Dermis blood vessel endothelial cell (primary cell): ENCODE measurements around the gene CHRND. TPM values are rescaled to one million over a fixed set of nuclear protein-coding genes. Genes with fewer than 3 reads are reported as not detected.

Source experiments
- DNase-seq: peaks from one replicate; pipeline ENCODE4 v3.0.0; 2010
- total RNA-seq: library from RNA; depleted of rRNA; stranded (reverse); fragments of >200 nt; gene quantifications from 2 replicates; pipeline ENCODE4 v1.2.3, GENCODE V29; 2014

The CHRND gene
- total RNA-seq, 1 donor from 2014 or later = not detected

DNA sequence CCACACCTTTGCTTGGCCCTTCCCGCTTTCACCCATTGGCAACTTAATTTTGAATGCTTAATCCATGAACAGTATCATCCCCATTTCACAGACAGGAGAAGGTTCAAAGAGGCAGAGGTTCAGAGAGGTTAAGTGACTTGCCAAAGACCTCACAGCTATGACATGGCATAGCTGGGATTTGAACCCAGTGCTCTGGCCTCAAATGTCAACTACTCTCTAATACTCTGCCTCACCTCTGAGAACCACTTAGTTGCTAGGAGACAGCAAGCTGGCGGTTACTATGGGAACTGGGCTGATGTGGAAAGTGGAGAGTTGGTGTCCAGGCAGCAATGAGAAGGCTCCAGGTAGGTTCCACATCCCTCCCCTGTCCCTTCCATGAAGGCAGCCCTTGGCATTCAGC lies 21.5 kb upstream of the CHRND start:
- no peak for DNase-seq

DNA sequence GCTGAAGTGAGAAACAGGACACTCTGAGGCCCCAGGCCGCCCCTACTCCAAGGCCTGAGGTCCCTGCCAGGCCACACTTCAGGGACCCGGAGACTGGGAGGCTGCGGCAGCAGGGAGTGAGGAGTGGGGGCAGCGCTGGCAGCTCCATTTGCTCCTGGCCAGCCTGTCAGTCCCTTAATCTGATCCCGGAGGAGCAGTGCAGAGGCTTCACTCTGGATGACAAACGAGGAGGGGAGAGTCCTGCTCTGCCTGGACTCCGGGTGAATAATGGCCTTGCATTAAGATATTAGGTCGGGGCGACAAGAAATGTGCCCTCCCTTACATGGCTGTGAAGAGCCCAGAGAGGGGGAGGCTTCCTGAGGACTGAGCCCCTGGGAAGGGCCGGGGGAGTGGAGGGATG lies 20.1 kb upstream of the CHRND start:
- DNase-seq = no peak

DNA sequence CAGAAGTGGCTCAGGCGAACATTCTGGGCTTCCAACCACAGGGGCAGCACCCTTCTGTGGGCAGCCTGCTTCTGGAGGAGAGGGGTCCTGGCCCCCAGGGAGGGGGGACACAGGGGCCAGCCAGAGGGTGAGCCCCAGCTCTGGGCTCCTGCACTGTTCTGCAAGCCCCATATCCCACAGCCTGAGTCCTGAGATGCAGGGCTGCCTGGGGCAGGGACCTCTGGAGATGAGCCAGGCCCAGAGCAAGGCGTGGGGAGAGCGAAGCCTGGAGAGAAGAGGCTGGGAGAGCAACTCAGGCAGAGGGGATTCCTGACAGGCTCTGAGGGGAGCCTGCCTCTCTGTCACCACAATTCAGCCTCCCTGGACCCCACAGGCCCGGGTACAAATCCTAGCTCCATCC lies 19.3 kb upstream of the CHRND start:
- DNase-seq = no peak

DNA sequence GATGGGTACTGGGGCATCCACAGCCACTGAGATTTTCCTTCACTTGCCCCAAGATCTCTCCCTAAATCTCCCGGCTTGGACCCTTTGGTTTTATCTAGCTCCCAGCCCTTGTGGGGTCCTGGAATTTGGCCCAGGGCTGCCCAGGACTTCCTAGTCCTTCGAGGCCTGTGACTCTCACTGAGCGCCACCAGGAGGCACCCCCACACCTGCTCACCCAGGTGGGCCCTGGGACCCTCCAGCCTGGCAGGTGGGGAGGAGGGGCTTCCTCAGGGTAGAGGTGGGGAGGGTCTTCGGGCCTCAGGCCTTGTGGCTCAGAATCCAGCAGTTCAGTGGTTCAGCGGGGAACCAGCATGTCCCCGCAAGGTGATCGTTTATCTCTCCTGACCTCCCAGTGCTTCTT lies 17.7 kb upstream of the CHRND start:
- no peak for DNase-seq

DNA sequence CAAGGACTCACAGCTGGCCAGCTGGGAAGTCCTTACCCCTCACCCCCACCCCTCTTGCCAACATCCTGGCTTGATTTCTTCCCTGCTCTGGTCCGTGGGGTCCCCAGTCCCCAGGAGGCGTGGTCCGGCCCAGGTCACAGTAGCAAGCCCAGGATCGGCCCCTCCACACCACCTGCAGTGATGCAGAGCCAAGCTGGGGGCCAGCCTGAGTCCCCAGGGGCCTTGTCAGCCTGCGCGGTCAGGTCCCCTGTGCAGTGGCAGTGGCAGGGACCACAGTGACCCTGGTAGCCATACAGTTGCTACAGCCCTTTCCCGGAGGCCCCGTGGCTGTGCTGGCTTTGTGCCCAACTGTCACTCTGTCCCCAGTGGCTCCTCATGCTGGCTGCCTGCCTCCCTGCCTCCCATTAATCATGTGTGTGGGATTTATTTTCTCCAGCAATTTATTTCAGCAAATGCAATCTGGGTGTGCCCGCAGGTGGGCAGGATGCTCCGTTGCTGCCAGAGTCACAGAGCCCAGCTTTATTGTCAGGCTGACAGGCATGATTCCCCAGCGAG lies 14.5 kb upstream of the CHRND start:
- no peak for DNase-seq

DNA sequence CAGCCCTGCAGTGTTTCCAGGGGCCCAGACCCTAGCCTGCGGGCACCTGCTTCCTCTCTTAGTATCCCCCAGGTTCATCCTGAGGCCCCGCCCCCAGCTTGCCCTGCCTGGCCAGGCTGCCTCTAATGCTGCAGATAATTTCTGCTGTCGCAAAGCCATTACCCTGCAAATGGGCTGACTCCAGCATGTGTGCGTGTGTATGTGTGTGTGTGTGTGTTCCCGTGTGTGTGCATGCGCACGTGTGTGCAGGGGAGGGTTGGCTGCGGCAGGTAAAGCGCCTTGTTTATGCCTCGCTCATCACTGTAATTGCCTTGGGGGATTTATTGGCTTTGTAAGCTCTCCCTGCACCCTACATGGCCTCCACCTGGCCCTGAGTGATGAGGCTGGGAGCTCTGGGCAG lies 13.4 kb upstream of the CHRND start:
- DNase-seq = no peak

DNA sequence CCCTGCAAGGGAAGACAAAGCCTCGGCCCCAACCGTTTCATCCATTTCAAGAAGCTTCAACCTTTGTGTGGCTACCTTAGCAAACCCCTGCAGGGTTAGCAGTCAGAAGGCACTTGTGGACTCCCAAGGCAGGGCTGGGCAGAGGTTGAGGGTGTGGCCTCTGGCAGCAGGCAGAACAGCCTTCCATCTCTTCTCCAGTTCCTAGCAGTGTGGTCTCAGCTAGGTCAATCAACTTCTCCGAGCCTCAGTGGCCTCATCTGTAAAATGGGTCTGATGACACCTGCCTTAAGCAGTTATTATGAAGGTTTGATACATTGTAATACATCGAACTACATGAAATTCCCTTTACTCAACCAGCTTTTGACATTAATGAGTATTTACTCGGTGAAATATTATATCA lies 12.6 kb upstream of the CHRND start:
- no peak for DNase-seq

DNA sequence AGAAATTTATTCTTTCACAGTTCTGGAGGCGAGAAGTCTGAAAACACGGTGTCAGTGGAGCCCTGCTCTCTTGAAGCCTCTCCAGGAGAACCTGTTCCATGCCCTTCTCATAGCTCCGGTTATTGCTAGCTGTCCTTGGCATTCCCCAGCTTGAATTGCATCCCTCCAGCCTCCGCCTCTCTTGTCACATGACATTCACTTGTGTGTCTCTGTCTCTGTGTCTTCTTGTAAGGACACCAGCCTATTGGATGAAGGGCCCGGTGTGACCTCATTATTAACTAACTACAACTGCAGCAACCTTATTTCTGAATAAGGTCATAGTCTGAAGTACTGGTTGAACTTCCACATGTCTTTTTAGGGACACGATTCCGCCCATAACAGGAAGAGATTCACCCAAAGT lies 10.3 kb upstream of the CHRND start:
- DNase-seq = no peak

DNA sequence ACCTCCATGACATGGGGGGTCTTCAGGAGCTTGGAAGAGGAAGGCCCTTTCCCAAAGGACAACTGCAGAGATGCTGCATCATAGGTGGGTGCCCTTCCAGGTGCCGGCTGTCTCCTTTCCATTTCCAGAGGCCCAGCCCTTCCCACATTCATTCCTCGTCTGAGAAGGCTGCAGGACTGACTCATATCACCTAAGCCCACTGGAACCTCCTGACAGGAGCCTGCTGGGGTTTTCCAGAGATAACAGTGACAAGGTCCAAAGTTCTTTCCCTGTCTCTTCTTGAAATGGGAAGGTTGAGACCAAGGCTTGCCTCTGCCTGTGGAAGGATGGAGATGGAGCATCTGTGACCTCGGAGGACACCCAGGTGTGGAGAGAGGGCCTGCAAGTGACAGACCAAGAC lies 9.4 kb upstream of the CHRND start:
- no peak for DNase-seq

DNA sequence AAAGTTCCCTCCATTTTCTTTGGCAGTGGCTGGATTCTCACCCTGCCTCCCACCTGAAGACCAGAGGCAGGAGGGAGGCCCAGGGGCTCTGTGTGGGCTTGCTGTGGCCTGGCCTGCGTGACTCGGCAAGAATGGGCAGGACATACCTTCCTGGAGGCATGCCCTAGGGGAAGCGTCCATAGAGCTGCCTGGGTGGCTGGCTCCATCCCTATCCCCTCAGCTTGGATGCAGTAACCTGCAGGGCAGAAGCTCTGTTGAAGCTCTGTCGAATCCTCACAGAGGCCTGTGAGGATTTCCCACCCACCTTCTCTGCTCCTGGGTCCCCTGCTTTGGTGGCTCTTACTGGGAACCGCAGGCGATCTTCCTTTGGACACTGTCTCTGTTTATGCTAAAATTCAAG lies 7.1 kb upstream of the CHRND start:
- no peak for DNase-seq

DNA sequence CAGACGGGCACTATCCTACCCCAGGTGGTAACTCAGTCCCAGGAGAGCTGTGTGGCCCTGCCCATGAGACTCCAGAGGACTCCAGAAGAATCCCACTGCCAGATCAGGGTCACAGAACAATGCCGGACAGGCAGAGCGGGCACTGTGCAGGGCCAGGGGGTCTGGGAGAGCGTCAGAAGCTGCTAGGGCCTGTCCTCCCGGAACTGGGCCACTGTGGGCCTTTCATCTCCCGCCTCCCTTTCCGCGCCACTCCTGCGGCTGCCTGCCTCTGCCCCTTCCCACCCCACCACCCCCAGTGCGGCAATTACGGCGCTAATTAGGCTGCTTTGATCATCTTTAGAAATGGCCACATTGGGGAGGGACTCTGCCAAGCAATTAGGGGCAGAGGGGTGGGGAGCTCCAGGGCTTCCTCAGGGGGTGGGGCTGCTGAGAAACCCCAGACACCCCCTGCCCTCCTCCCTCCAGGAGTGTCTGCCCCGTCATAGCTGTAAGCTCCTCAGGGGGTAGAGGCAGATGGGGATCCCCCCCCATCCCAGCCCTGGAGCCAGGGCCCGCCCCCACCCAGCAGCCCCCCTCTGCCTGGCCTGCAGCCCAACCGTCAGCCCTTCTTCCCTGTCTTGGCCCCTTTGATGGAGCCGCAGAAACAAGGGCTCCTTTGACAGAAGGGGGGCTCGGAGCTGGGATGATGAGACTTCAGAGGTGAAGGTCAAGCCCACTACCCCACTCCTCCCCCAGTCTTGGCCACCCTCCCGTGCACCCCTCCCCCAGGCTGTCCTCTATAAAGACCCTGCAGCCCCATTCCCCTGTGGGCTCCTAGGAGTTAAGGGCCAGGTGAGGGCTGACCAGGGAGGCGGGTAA lies 6.2 kb upstream of the CHRND start, which contains the start of gene PRSS56:
Gene PRSS56, plus strand, starts transcription at position 808 of the 858 bp plus-strand sequence. CDS start 211 bp downstream, outside the sequence.
- no peak for DNase-seq

DNA sequence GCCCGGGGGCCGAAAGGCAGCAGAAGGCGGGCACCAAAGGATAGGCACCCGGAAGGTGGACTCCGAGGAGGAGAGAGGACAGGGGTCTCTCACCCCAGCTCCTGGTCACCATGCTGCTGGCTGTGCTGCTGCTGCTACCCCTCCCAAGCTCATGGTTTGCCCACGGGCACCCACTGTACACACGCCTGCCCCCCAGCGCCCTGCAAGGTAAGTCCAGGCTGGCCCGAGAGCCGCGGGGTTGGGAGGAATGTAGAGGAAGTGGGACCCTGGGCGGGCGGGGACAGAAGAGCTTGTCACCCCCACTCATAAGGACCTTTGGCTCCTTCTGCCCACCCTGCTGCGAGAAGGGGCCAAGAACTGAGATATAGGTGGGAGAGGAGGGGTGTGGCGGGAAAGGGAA lies 5.5 kb upstream of the CHRND start:
- no peak for DNase-seq

DNA sequence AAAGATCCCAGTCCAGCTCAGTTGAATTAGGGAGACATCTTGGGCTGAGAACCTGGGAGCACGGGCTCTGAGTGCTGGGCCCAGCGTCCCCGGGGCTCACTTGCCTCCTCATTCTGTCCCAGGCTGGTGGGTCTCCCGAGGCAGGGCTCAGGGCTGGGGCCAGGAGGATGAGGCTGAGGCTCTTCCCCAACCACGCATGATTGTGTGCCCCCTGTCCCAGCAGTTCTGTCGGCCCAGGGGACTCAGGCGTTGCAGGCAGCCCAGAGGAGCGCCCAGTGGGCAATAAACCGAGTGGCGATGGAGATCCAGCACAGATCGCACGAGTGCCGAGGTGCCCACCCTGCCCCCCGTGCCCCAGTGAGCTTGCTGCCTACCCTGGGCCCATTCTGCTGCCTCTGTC lies 4.9 kb upstream of the CHRND start:
- DNase-seq = no peak

DNA sequence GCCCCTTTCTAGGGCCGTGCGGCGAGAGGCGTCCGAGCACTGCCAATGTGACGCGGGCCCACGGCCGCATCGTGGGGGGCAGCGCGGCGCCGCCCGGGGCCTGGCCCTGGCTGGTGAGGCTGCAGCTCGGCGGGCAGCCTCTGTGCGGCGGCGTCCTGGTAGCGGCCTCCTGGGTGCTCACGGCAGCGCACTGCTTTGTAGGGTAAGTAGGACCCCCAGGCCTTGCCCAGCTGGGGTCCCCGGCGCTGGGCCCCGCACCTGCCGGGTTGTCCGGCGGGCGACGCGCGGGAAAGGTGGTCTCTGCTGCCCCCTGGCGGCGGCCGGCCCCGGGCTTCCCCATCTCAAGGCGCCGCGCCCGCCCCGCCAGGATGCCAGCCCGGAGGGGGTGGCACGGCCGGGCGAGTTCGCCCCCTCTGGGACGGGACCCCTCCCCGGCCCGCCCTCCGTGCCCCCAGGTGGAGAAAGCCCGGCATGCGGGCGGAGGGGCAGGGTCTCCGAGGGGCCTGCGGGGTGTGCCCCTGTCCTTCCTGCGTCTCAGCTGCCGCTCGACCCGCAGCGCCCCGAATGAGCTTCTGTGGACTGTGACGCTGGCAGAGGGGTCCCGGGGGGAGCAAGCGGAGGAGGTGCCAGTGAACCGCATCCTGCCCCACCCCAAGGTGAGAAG lies 3.9 kb upstream of the CHRND start:
- DNase-seq = peak; percentile 60

DNA sequence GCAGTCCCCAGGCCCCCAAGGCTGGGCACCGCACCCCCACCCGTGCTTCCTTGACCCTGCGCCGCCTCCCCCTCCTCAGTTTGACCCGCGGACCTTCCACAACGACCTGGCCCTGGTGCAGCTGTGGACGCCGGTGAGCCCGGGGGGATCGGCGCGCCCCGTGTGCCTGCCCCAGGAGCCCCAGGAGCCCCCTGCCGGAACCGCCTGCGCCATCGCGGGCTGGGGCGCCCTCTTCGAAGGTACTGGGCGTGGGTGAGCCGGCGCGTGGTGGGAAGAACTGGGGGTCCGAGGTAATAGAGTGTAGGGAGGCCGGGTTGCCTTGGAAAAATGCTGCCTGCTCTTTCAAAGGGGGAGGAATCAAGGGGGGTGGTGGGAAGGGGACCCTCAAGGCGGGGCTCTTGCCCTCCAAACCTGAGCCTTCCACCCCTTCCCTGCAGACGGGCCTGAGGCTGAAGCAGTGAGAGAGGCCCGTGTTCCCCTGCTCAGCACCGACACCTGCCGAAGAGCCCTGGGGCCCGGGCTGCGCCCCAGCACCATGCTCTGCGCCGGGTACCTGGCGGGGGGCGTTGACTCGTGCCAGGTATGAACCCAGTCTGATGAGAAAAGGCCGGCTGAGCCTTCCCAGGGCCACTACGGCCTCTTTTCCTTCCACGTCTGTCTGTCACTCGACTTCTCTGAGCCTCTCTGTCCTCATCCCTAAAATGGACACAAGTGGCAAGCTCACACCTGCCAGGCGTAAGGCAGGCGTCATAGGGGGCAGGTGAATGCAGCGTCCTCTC lies 3.1 kb upstream of the CHRND start:
- DNase-seq = no peak

DNA sequence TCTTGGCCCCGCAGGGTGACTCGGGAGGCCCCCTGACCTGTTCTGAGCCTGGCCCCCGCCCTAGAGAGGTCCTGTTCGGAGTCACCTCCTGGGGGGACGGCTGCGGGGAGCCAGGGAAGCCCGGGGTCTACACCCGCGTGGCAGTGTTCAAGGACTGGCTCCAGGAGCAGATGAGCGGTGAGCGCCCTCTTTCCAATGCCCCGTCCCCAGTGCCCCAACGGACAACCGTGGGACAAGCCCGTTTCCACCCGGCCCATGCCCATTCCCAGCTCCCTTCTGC lies 2.6 kb upstream of the CHRND start:
- no peak for DNase-seq

DNA sequence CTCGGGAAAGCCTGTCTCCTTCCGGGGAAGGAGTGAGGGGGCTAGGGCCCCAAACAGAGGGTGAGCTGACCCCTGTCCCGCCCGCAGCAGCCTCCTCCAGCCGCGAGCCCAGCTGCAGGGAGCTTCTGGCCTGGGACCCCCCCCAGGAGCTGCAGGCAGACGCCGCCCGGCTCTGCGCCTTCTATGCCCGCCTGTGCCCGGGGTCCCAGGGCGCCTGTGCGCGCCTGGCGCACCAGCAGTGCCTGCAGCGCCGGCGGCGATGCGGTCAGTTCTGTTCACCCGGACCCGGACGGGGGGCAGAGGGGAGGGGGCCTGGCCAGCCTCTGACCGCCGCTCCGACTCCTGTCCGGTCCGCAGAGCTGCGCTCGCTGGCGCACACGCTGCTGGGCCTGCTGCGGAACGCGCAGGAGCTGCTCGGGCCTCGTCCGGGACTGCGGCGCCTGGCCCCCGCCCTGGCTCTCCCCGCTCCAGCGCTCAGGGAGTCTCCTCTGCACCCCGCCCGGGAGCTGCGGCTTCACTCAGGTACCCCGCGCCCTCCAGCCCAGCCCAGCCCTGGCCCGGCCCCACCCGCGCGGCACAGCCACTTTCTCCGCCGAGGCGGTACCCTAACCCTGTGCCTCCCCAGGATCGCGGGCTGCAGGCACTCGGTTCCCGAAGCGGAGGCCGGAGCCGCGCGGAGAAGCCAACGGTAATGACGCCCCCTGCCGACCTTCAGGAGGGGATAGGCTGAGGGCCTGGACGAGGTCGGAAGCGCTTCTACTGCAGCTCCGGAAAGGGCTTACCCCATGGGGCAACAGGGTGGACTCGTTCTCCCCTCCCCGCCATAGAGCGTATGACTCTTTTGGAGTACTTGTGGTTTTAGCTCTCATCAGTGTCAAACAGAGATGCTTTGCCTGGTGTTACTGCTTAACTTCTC lies 2.0 kb upstream of the CHRND start:
- peak; percentile 44 for DNase-seq

DNA sequence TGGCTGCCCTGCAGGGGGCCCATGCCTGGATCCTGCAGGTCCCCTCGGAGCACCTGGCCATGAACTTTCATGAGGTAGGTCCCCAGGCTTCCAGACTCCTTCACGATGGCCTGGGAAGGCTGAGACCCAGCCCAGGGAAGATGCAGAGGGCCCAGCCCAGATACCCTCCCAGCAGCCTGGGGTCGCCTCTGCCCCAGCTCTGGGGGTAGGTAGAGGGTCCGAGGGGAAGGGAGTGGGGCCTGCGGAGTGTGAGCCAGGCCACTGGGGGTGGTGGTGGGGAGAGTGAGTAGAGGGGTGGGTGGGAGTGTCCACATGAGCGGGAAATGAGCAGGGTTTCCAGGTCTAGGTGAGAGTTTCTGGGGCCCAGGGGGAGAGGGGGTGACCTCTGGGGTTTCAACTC lies 1.2 kb upstream of the CHRND start:
- no peak for DNase-seq

DNA sequence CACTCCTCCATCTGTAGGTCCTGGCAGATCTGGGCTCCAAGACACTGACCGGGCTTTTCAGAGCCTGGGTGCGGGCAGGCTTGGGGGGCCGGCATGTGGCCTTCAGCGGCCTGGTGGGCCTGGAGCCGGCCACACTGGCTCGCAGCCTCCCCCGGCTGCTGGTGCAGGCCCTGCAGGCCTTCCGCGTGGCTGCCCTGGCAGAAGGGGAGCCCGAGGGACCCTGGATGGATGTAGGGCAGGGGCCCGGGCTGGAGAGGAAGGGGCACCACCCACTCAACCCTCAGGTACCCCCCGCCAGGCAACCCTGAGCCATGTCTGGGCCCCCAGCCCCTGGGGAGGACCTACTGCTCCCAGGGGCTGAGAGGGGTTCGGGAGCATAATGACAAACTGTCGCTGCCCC lies 761 bp upstream of the CHRND start:
- no peak for DNase-seq

DNA sequence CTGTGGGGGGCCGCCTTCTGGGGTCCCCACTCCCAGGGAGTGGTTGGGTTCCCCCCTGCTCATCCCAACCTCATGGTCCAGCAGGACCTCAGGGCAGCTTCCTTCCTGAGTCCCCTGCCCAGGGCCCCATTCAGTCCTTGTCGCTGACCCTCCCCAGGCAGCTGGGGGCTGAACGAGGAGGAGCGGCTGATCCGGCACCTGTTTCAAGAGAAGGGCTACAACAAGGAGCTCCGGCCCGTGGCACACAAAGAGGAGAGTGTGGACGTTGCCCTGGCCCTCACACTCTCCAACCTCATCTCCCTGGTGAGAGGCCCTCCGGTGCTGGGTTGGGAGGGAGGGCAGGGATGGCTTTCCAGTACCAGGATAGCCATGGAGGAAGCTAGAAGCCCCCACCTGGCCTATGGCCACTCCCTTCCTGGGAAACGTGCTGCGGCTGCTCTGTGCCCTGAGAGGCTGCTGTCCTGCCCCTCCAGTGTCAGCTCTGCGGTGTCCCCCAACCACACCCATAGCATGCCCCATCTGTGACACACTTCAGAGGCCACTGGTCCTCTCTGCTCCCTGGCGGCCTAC lies 497 bp downstream of the CHRND start:
- no peak for DNase-seq

DNA sequence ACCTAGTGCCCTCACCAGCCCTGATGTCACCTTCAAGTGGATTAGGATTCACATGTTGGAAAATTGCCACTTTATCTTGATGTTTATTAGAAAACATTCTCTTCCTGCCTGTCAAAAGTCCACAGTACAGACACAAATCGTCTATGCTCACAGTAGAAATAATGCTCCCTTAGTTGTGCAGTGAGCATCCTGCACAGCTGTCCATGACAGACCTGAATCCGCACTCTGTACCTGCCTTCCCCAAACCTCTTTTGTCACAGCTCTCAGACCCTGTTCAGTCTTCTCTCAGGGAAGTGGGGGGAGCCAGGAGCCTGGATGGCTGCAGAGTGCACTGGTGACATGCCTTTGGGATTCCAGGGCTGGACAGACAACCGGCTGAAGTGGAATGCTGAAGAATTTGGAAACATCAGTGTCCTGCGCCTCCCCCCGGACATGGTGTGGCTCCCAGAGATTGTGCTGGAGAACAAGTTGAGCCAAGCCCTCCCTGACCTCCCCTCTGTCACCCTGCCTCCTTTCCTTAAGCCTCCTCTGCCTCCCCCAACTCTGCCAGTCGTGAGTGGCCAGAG lies 2.0 kb downstream of the CHRND start:
- DNase-seq = no peak
